Liver (tissue), 9 donors: ENCODE results near the gene MIR17HG. TPM values are rescaled to one million over a fixed set of nuclear protein-coding genes. Genes with fewer than 3 reads are reported as not detected.

Source experiments
- DNase-seq: peaks from one replicate; pipeline ENCODE4 v3.0.0-alpha.2; 2017; ENCODE audit warnings: low spot score
- H3K27ac ChIP-seq, 2 donors: one replicate each; pipeline ENCODE4 v1.7.0; 2013; ENCODE audit warnings: inconsistent platforms in 2 of 2, low read length in 2 of 2, control low read depth in 1 of 2, low read depth in 1 of 2, mild to moderate bottlenecking in 1 of 2
- H3K27me3 ChIP-seq, 4 donors: one replicate each; pipeline versions ENCODE4 v1.6.1 to v1.7.0; 2013; ENCODE audit warnings: low read length in 3 of 4, inconsistent platforms in 1 of 4, mild to moderate bottlenecking in 1 of 4, moderate library complexity in 1 of 4; ENCODE audit not compliant: control insufficient read depth in 4 of 4, insufficient read depth in 4 of 4
- H3K36me3 ChIP-seq, 4 donors: one replicate each; pipeline versions ENCODE4 v1.6.1 to v1.7.0; 2013; ENCODE audit warnings: low read length in 3 of 4, mild to moderate bottlenecking in 3 of 4, low read depth in 1 of 4, moderate library complexity in 1 of 4; ENCODE audit not compliant: control insufficient read depth in 4 of 4, insufficient read depth in 3 of 4
- H3K4me1 ChIP-seq, 4 donors: one replicate each; pipeline versions ENCODE4 v1.6.1 to v1.7.0; 2013; ENCODE audit warnings: low read length in 3 of 4, mild to moderate bottlenecking in 3 of 4, moderate library complexity in 1 of 4; ENCODE audit not compliant: control insufficient read depth in 4 of 4, insufficient read depth in 4 of 4
- H3K4me3 ChIP-seq, 3 donors: one replicate each; pipeline versions ENCODE4 v1.6.1 to v1.7.0; 2013; ENCODE audit warnings: low read length in 3 of 3, control low read depth in 1 of 3, low read depth in 1 of 3, mild to moderate bottlenecking in 1 of 3
- H3K9ac ChIP-seq, 2 donors: one replicate each; pipeline ENCODE4 v1.7.0; 2013; ENCODE audit warnings: low read length in 2 of 2, mild to moderate bottlenecking in 2 of 2, moderate library complexity in 2 of 2, control low read depth in 1 of 2, low read depth in 1 of 2
- H3K9me3 ChIP-seq, 4 donors: one replicate each; pipeline versions ENCODE4 v1.6.1 to v1.7.0; 2013; ENCODE audit warnings: low read length in 3 of 4; ENCODE audit not compliant: control insufficient read depth in 4 of 4
- EGR1 ChIP-seq, 2 donors: IDR thresholded peaks; 2 replicates each; pipeline ENCODE4 v1.6.1; 2016 to 2018; ENCODE audit warnings: antibody characterized with exemption in 2 of 2, low read depth in 2 of 2
- FOXA1 ChIP-seq: IDR thresholded peaks from 2 replicates; pipeline ENCODE4 v1.6.1; 2016; ENCODE audit warnings: antibody characterized with exemption
- FOXA2 ChIP-seq: IDR thresholded peaks from 2 replicates; pipeline ENCODE4 v1.6.1; 2016; ENCODE audit warnings: antibody characterized with exemption
- GABPA ChIP-seq, 2 donors: IDR thresholded peaks in 1 of 2; conservative IDR thresholded peaks in 1 of 2; 2 replicates each; pipeline ENCODE4 v1.6.1; 2016; ENCODE audit warnings: antibody characterized with exemption in 2 of 2, mild to moderate bottlenecking in 1 of 2, moderate library complexity in 1 of 2
- HNF4A ChIP-seq, 2 donors: conservative IDR thresholded peaks; 2 replicates each; pipeline ENCODE4 v1.6.1; 2016; ENCODE audit warnings: antibody characterized with exemption in 2 of 2, mild to moderate bottlenecking in 2 of 2
- HNF4G ChIP-seq: IDR thresholded peaks from 2 replicates; pipeline ENCODE4 v1.6.1; 2016; ENCODE audit warnings: antibody characterized with exemption
- JUND ChIP-seq, 2 donors: IDR thresholded peaks; 2 replicates each; pipeline ENCODE4 v1.6.1; 2016; ENCODE audit warnings: antibody characterized with exemption in 2 of 2
- NR2F2 ChIP-seq: IDR thresholded peaks from 2 replicates; pipeline ENCODE4 v1.6.1; 2016; ENCODE audit warnings: antibody characterized with exemption
- RAD21 ChIP-seq, 2 donors: IDR thresholded peaks; 2 replicates each; pipeline ENCODE4 v1.6.1; 2016; ENCODE audit warnings: antibody characterized with exemption in 2 of 2, mild to moderate bottlenecking in 2 of 2
- RXRA ChIP-seq, 2 donors: IDR thresholded peaks; 2 replicates each; pipeline ENCODE4 v1.6.1; 2017 to 2018; ENCODE audit warnings: antibody characterized with exemption in 2 of 2, mild to moderate bottlenecking in 1 of 2
- SP1 ChIP-seq: IDR thresholded peaks from 2 replicates; pipeline ENCODE4 v1.6.1; 2018; ENCODE audit warnings: antibody characterized with exemption, mild to moderate bottlenecking
- TAF1 ChIP-seq: conservative IDR thresholded peaks from 2 replicates; pipeline ENCODE4 v1.6.1; 2016; ENCODE audit warnings: antibody characterized with exemption, mild to moderate bottlenecking
- YY1 ChIP-seq: IDR thresholded peaks from 2 replicates; pipeline ENCODE4 v1.6.1; 2016; ENCODE audit warnings: antibody characterized with exemption, mild to moderate bottlenecking
- WGBS: extraction: QIAGEN DNeasy Blood & Tissue Kit; methylation state at CpG from one replicate; pipeline ENCODE4 v1.1.7; 2013; 5-methylcytosine and 5-hydroxymethylcytosine counted together
- polyA plus RNA-seq, 2 donors: library from polyadenylated mRNA; stranded (reverse) in 1 of 2; unstranded in 1 of 2; fragments of 200-250 nt in 1 of 2; fragments of >200 nt in 1 of 2; fragmentation: Nextera tagmentation in 1 of 2; extraction: Ambion mirVana in 1 of 2; gene quantifications; one replicate each; pipeline versions ENCODE4 v1.2.1 to v1.2.3, GENCODE V29; 2013 to 2015
- total RNA-seq, 2 donors: library from RNA; depleted of rRNA; stranded (reverse); fragments of >200 nt; gene quantifications; one replicate each; pipeline ENCODE4 v1.2.3, GENCODE V29; 2014
- TF ChIP-seq, protein P1 (sequence below): IDR thresholded peaks from 2 replicates; pipeline ENCODE4 v1.6.1; 2016; ENCODE audit warnings: antibody characterized with exemption
- TF ChIP-seq, protein P2 (sequence below): IDR thresholded peaks from 2 replicates; pipeline ENCODE4 v1.6.1; 2016; ENCODE audit warnings: antibody characterized with exemption, mild to moderate bottlenecking
- TF ChIP-seq, protein P3 (sequence below): fragments of 150-350 bp; IDR thresholded peaks from 2 replicates; pipeline ENCODE4 v1.5.1; 2017; ENCODE audit warnings: improper control_type of control experiment, low read depth, low read length; ENCODE audit not compliant: missing input control
- TF ChIP-seq, protein P4 (sequence below): IDR thresholded peaks from 2 replicates; pipeline ENCODE4 v1.6.1; 2016; ENCODE audit warnings: antibody characterized with exemption
- TF ChIP-seq, protein P5 (sequence below): IDR thresholded peaks from 2 replicates; pipeline ENCODE4 v1.6.1; 2016; ENCODE audit warnings: antibody characterized with exemption
- donor health status: healthy.
- donor health status: healthy.
- donor health status: healthy.
- donor health status: healthy.
- donor health status: healthy.

Gene MIR17HG
- total and polyA plus RNA-seq, 4 donors, result 0.27 to 7.7 (median 4.4) TPM

DNA sequence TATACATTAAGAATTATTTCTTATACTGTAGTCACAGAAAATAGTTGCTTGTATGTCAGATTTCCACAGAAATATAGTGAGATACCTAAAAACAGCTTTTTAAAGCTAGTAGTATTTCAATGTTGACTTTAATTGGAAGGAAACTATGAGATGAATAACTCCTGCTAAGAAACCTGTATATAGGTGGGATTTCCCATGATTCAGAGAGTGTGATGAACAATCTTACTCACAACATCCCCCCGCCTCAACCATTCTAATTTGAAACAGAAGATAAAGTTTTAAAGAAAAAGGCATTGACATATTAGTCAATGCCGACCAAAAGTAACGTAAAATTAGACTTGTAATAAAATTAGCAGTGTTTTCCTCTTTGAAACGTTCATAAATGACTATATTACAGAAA is 1.4 kb upstream of the MIR17HG start:
- Histone ChIP-seq H3K4me1 (peaks cover 5 to 24% (median 15%) of the 10 kb centered on the region in 4 donors), H3K27me3 (peaks cover 0 to 11% (median 5%) of the 10 kb centered on the region in 4 donors), H3K9ac (no peak overlapping the region), H3K27ac (no peak overlapping the region), H3K9me3 (no peaks in the 10 kb centered on the region), H3K36me3 (peaks cover 0 to 5% (median 0%) of the 10 kb centered on the region in 4 donors), H3K4me3 (no peak overlapping the region)
- 75% methylated on average over 4 of the region's 4 CpGs for WGBS
- TF ChIP-seq SP1 (no peak), FOXA1 (no peak), RXRA (IDR thresholded peaks at IDR 0.05) (no peak), HNF4A (conservative IDR thresholded peaks at IDR 0.05) (no peak), YY1 (no peak), JUND (IDR thresholded peaks at IDR 0.05) (no peak), RAD21 (IDR thresholded peaks at IDR 0.05) (no peak), GABPA (IDR thresholded peaks at IDR 0.05 in 1 of 2, conservative IDR thresholded peaks at IDR 0.05 in 1 of 2) (no peak), EGR1 (IDR thresholded peaks at IDR 0.05; ENCODE audit: low read depth in 2 of 2) (no peak), NR2F2 (no peak), FOXA2 (no peak), HNF4G (no peak), TAF1 (no peak)
- TF ChIP-seq, protein P1, sequence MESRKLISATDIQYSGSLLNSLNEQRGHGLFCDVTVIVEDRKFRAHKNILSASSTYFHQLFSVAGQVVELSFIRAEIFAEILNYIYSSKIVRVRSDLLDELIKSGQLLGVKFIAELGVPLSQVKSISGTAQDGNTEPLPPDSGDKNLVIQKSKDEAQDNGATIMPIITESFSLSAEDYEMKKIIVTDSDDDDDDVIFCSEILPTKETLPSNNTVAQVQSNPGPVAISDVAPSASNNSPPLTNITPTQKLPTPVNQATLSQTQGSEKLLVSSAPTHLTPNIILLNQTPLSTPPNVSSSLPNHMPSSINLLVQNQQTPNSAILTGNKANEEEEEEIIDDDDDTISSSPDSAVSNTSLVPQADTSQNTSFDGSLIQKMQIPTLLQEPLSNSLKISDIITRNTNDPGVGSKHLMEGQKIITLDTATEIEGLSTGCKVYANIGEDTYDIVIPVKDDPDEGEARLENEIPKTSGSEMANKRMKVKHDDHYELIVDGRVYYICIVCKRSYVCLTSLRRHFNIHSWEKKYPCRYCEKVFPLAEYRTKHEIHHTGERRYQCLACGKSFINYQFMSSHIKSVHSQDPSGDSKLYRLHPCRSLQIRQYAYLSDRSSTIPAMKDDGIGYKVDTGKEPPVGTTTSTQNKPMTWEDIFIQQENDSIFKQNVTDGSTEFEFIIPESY, result no peak
- TF ChIP-seq, protein P2, sequence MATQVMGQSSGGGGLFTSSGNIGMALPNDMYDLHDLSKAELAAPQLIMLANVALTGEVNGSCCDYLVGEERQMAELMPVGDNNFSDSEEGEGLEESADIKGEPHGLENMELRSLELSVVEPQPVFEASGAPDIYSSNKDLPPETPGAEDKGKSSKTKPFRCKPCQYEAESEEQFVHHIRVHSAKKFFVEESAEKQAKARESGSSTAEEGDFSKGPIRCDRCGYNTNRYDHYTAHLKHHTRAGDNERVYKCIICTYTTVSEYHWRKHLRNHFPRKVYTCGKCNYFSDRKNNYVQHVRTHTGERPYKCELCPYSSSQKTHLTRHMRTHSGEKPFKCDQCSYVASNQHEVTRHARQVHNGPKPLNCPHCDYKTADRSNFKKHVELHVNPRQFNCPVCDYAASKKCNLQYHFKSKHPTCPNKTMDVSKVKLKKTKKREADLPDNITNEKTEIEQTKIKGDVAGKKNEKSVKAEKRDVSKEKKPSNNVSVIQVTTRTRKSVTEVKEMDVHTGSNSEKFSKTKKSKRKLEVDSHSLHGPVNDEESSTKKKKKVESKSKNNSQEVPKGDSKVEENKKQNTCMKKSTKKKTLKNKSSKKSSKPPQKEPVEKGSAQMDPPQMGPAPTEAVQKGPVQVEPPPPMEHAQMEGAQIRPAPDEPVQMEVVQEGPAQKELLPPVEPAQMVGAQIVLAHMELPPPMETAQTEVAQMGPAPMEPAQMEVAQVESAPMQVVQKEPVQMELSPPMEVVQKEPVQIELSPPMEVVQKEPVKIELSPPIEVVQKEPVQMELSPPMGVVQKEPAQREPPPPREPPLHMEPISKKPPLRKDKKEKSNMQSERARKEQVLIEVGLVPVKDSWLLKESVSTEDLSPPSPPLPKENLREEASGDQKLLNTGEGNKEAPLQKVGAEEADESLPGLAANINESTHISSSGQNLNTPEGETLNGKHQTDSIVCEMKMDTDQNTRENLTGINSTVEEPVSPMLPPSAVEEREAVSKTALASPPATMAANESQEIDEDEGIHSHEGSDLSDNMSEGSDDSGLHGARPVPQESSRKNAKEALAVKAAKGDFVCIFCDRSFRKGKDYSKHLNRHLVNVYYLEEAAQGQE, result no peak
- TF ChIP-seq, protein P3, sequence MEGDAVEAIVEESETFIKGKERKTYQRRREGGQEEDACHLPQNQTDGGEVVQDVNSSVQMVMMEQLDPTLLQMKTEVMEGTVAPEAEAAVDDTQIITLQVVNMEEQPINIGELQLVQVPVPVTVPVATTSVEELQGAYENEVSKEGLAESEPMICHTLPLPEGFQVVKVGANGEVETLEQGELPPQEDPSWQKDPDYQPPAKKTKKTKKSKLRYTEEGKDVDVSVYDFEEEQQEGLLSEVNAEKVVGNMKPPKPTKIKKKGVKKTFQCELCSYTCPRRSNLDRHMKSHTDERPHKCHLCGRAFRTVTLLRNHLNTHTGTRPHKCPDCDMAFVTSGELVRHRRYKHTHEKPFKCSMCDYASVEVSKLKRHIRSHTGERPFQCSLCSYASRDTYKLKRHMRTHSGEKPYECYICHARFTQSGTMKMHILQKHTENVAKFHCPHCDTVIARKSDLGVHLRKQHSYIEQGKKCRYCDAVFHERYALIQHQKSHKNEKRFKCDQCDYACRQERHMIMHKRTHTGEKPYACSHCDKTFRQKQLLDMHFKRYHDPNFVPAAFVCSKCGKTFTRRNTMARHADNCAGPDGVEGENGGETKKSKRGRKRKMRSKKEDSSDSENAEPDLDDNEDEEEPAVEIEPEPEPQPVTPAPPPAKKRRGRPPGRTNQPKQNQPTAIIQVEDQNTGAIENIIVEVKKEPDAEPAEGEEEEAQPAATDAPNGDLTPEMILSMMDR, result no peak
- TF ChIP-seq, protein P4, sequence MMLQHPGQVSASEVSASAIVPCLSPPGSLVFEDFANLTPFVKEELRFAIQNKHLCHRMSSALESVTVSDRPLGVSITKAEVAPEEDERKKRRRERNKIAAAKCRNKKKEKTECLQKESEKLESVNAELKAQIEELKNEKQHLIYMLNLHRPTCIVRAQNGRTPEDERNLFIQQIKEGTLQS, result no peak
- DNase-seq, result no peak

DNA sequence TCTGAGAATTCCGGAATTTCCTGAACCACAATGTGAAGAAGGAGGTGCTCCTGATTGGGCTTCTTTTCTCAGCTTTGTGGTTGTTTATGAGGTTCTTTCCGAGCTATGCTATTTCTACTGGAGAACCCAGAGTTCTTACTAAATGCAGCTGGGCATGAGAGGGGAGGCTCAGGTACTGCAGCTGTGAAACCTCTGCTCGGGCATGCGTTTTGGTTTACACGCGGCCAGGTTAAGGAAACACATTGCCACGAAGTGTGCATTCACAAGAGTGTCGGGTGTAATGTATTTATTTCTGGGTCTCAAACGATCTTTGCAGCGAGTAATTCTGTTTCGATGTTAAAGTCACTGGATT is 661 bp upstream of the MIR17HG start:
- Histone ChIP-seq H3K9me3 (no peaks in the 10 kb centered on the region), H3K27me3 (peaks cover 0 to 11% (median 3%) of the 10 kb centered on the region in 4 donors), H3K36me3 (peaks cover 0 to 8% (median 0%) of the 10 kb centered on the region in 4 donors), H3K4me1 (peaks cover 5 to 30% (median 22%) of the 10 kb centered on the region in 4 donors), H3K9ac (peak overlapping the region in 1 of 2 donors; percentile 36), H3K4me3 (peak overlapping the region; percentile 64 to 100 (median 71)), H3K27ac (peak overlapping the region in 1 of 2 donors; percentile 43)
- TF ChIP-seq JUND (IDR thresholded peaks at IDR 0.05) (no peak), GABPA (IDR thresholded peaks at IDR 0.05 in 1 of 2, conservative IDR thresholded peaks at IDR 0.05 in 1 of 2) (no peak), TAF1 (no peak), RAD21 (IDR thresholded peaks at IDR 0.05) (no peak), HNF4A (conservative IDR thresholded peaks at IDR 0.05) (no peak), HNF4G (no peak), NR2F2 (no peak), SP1 (no peak), RXRA (IDR thresholded peaks at IDR 0.05) (no peak)
- TF ChIP-seq, protein P5, sequence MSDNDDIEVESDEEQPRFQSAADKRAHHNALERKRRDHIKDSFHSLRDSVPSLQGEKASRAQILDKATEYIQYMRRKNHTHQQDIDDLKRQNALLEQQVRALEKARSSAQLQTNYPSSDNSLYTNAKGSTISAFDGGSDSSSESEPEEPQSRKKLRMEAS, result no peak
- 5% methylated on average over 11 of the region's 11 CpGs for WGBS
- no peak for DNase-seq
